ENCODE measurements around the gene GTF2E1.

Gene GTF2E1

DNA sequence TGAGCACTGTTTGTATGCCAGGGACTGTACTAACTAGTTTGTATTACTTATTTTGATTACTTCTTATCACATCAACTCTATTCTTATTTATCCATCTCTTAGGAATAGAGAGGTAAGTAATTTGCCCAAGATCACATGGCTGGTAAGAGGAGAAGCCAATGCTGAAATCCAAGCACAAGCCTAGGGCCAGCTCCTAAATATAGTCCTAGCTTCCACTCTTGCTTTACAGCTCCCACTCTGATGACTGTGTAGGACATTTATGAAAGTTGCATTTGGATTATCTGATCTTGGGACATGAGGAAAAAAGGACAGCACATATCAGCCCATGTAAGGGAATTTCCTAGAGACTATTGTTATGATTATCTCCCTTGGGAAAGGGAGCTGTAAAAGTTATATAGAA lies 58.1 kb downstream of the GTF2E1 start:
- no peak for DNase-seq (ENCODE audit: low read depth)

DNA sequence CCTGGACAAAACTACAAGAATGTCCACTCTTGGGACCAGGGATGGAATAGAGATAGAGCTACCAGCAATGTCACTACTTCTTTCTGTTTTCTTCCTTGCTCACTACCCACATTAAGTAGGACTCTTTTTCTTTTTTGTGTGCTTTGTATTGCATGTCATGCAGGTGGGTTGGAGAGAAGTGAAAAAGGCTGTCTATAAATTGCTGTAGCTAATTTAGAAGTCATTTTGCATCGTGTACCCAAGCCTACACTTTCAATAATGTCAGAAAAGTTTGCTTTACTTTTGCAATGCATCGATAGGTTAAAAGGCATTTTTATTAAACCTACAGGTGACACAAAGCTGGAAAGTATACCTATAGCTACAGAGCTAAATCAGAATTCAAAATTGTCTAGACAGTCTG lies 58.9 kb downstream of the GTF2E1 start:
- DNase-seq (ENCODE audit: low read depth) = no peak
- no peak overlapping the region for H3K4me3 ChIP-seq (ENCODE audit: control insufficient read depth, low read depth, low read length)
- no peak for TF ChIP-seq CTCF (IDR thresholded peaks at IDR 0.05; ENCODE audit: control insufficient read depth, insufficient read depth, low read depth, low read length, missing control alignments)

More for the DNA sequence above, 58.1 kb downstream of the GTF2E1 start:
- no peak overlapping the region for H3K4me3 ChIP-seq (ENCODE audit: control insufficient read depth, low read depth, low read length)
- TF ChIP-seq CTCF (IDR thresholded peaks at IDR 0.05; ENCODE audit: control insufficient read depth, insufficient read depth, low read depth, low read length, missing control alignments) = no peak

- TF ChIP-seq CTCF (IDR thresholded peaks at IDR 0.05; ENCODE audit: control insufficient read depth, insufficient read depth, low read depth, low read length, missing control alignments) = no peak
- DNase-seq (ENCODE audit: low read depth) = no peak
- no peak overlapping the region for H3K4me3 ChIP-seq (ENCODE audit: control insufficient read depth, low read depth, low read length)
These were observed 60.4 kb downstream of the GTF2E1 start for GRCh38 chr3:120802916-120803315.

DNA sequence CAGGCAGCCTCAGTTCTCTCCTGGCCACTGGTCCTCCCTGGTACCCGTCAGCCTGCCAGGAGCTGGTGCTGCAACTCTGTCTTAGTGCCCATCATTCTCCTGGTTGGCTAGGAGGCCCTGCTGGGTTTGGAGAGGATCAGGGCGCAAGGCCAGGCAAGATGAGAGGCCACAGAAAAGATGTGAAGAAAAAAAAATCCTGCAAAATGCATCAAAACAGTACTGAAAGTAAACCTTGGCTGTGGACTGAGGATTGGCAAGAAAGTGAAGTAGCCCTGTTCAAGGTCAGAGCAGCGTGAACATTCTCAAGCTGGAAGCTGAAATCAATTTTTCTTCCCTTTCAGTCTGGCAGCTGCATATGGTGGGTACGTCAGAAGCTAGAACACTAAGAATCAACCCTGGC lies 74.2 kb downstream of the GTF2E1 start:
- DNase-seq (ENCODE audit: low read depth) = no peak
- no peak for TF ChIP-seq CTCF (IDR thresholded peaks at IDR 0.05; ENCODE audit: control insufficient read depth, insufficient read depth, low read depth, low read length, missing control alignments)
- H3K4me3 ChIP-seq (ENCODE audit: control insufficient read depth, low read depth, low read length) = no peak overlapping the region

DNA sequence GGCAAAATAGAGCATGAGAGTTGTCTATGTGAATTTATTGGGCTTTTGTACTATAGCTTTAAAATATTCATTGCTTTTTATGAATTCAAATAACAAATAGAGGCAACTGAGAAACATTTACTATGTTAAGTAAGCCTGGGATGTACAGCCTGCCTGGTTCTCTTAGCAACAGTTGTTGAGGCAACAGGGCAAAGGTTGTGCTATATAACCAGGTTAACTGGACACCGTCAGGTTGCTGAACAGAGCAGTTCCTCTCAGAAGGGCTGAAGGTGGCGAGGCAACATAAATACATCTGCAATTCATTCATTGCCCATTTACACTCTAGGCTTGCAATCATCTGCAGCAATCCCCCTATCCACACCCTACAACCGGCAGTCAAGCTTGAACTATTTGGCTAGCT lies 78.2 kb downstream of the GTF2E1 start:
- DNase-seq (ENCODE audit: low read depth) = no peak
- no peak for TF ChIP-seq CTCF (IDR thresholded peaks at IDR 0.05; ENCODE audit: control insufficient read depth, insufficient read depth, low read depth, low read length, missing control alignments)
- H3K4me3 ChIP-seq (ENCODE audit: control insufficient read depth, low read depth, low read length) = no peak overlapping the region

DNA sequence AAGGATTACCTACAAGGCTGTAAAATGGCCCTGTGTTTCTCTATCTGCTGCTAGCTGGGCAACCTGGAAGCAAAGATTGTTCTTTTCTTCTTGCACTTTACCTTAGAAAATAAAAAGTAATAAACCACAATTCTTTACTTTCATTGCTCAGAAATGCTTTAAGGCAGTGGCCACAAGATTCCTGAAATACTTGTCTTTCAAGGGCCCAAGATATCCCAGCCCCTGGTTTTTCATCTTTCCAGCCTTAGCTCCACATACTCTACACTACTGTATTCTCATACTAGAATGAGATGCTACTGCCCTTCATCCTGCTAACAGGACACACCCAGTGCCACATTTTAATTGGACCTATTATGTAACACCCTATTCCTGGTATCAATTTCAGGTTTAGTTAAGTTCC lies 78.9 kb downstream of the GTF2E1 start:
- H3K4me3 ChIP-seq (ENCODE audit: control insufficient read depth, low read depth, low read length) = no peak overlapping the region
- DNase-seq (ENCODE audit: low read depth) = no peak
- no peak for TF ChIP-seq CTCF (IDR thresholded peaks at IDR 0.05; ENCODE audit: control insufficient read depth, insufficient read depth, low read depth, low read length, missing control alignments)

- DNase-seq (ENCODE audit: low read depth) = no peak
- H3K4me3 ChIP-seq (ENCODE audit: control insufficient read depth, low read depth, low read length) = no peak overlapping the region
- TF ChIP-seq CTCF (IDR thresholded peaks at IDR 0.05; ENCODE audit: control insufficient read depth, insufficient read depth, low read depth, low read length, missing control alignments) = no peak
These were observed 80.6 kb downstream of the GTF2E1 start for GRCh38 chr3:120823156-120823555.

Data from AG09309 (cell line).